Measurements from ENCODE around the gene HIF1AN.

The HIF1AN gene

DNA sequence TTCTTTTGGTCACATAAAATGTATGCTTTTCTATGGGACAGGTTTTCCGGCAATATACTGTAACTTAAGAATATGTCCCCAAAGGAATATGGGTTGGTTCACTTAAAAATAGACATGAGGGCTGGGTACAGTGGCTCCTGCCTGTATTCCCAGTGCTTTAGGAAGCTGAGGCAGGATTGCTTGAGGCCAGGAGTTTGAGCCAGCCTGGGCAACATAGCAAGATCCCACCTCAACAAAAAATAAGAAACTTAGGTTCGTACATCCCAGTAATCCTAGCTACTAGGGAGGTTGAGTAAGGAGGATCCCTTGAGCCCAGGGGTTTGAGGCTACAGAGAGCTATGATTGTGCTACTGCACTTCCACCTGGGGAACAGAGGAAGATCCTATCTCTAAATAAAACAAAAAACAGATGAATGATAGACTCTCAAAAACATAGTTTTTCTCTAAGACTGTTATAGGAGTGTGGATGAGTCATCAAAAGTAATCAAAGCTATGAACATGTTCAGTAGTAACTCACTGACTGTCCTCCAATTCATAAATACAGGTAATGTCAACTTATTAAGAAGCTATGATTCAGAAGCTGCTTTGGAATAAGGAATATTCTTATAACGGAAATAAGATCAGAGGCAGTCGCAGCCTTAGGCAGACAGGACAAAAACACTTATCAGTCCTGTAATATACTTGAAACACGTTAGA is 13.5 kb upstream of the HIF1AN start:
- DNase-seq = no peak

DNA sequence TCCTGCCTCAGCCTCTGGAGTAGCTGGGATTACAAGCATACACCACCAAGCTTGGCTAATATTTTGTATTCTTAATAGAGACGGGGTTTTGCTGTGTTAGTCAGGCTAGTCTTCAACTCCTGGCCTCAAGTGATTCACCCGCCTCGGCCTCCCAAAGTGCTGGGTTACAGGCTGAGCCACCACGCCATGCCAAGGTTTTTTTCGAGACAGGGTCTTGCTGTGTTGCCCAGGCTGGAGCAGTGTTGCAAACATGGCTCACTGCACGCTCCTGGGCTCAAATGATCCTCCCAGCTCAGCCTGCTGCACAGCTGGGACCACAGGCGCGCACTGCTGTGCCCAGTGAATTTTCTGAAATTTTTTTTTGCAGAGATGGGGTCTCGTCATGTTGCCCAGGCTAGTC is 12.8 kb upstream of the HIF1AN start:
- DNase-seq = no peak

DNA sequence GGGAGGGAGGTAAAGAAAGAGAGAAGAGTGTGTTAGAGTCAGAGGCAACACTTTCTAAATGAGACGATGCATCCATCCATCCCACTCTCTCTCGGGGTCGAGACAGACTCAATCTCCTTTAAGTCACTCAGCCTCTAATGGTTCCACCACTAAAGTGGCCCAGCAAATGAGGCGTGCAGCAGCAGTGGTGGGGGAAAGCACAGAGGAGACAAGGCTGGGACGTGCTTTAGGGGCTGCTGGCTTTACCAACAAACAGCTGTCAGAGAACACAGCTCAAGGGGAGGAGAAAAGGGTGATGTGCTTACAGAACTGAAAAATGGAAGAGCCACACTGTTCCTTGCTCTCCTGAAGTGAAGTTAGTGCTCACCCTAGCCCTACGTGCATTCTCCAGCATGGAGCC is 11.5 kb upstream of the HIF1AN start:
- DNase-seq = no peak

DNA sequence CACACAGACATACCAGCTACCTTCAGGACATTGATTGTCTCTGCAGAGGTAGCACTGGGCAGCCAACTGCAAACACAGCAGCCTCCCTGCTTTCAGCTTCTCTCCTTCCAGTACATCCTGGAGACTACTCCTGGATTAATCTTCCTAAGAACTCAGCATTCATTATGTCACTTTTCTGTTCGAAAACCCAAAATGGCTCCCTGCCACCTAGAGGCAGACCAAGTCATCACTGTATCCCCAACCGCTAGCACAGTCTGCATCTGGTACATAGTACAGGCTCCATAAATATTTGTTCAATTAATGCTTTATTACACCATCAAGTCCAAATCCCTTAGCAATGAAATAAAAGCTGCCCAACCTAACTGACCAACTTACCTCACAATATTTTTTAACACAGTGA is 11.1 kb upstream of the HIF1AN start:
- DNase-seq = no peak

DNA sequence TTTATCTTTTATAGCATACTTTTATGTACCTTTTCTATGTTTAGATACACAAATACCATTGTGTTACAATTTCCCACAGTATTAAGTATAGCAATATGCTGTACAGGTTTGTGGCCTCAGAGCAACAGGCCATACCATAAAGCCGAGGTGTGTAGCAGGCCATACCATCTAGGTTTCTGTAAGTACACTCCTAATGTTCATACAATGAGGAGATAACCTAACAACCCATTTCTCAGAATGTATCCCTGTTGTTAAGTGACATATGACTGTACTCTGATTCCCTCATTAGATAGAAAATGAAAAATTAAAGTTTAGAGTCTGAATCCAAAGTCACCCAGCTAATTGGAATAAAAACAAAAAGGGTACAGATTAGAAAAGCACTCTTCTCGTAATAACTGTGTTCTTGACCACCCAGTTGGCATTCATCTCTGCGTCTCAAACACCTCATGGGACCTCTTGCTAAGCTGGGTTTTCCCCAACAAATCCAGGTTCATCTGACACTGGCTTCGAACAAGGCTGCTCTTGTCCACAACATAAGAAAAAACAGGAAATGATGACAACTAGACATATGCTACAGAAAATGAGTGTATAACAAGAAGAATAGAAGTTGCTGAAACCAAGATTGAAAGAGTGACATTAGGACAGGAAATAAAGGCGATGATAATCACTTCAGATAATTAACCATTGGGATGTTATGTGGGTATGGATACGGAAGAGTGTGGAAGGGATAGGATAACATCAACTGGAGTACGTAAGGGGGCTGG is 7.4 kb upstream of the HIF1AN start:
- no peak for DNase-seq

DNA sequence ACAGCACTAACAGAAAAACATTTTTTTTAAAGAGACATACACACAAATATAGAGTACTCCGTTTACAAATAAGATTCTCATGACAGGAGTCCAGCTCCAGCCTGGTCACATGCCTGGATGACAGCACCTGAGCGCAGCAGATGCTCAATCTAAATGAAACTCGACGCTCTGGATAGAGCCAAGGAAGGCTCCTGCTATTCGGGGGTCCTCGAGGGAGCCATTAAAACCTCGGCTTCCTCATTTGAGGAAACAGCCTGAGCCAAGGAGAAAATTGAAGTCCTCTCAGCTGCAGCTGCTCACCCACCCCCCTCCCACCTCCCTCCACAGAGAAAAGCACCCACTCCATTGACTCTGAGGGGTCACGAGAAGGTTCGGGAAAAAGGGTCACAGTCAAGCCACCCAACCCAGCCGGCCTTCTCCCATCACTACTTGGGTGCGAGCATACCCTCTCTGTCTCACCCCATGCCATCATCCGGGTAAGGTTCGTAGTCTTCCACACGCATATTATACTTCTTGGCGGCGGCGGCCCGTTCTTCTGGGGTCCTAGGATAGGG is 6.7 kb upstream of the HIF1AN start:
- no peak for DNase-seq

DNA sequence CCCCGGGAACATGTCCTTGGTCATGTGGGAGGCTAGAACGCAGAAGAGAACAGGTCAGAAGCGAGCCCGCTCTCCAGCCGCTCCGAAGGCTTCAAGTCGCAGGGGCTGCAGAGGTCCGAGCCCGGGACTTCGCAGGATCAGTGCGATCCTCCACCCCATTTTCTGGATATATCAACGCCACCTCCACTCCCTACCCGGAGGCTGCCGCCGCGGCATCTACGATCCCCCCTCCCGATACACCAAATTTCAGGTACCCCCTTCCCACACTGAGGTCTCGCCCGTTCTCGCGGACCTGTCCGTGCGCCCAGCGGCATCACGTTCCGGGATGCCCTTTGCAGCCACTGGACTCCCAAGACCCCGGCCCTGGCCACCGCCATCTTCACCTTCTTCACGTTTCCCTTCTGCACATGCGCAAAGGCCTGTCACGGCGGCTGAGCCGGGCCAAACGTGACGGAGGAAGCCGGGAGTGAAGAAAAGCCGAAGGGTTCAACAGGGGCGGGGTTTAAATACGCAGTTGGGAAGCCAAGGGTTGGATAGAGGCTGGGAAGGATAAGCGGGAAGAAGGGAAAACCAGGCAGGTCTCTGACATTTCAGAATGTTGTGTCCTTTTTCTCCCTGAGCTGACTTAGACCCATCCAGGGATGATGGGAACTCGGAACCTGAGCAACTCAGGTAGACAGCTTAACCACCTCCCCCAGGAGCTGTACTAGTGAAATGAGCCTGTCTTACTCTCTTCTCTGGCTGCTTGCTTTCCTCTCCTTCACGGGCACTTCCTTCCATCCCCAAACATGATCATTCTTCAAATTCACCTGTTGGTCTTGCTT is 6.1 kb upstream of the HIF1AN start, which contains the start of gene NDUFB8:
Gene NDUFB8, minus strand, starts transcription at position 397 of the 824 bp plus-strand sequence. Its CDS starts 20 bp downstream, at position 377.
- DNase-seq = peak; percentile 66

DNA sequence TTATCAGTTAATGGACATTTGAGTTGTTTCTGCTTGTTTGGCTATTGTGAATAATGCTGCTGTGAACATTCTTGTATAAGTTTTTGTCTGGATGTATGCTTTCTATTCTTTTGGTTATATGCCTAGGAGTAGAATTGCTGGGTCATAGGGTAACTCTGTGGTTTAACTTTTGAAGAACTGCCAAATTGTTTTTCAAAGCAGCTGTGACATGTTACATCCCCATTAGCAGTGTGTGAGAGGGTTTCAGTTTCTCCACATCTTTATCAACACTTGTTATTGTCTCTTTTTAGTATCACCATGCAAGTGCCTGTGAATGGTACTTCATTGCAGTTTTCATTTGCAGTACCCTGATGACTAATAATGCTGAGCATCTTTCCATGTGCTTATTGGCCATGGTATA is 4.0 kb upstream of the HIF1AN start:
- DNase-seq = no peak

DNA sequence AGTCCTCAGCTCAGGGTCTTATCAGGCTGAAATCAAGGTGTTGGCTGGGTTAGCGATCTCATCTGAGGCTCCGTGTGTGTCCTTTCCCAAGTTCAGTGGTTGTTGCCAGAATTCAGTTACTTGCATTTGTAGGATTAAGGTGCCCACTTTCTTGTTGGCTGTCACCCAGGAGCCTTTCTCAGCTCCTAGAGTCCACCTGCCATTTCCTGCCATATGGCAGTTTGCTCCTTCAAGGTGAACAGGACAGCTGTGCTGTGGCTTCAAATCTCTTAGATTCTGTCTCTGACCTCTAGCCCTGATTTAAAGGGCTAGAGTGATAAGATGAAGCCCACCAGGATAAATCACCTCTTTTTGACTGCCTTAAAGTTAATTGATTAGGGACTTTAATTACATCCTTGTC is 1.0 kb upstream of the HIF1AN start:
- no peak for DNase-seq

DNA sequence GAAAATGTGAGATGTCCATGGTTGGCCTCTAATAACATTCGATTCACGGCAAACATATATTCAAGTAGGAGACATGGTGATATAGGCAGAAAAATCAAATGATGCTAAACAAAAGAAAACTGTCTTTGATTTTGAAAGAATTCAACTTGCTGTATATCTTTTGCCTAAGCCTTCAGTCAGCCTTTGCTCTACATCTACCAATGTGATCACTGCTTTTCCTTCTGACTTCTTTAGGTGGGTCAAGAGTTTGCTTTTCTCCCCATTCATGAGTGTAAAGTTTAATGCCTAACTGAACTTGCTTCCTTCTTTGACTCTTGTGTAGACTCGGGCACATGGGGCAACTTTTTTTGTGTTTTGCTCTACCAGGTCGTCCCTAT is 417 bp upstream of the HIF1AN start:
- DNase-seq = no peak

DNA sequence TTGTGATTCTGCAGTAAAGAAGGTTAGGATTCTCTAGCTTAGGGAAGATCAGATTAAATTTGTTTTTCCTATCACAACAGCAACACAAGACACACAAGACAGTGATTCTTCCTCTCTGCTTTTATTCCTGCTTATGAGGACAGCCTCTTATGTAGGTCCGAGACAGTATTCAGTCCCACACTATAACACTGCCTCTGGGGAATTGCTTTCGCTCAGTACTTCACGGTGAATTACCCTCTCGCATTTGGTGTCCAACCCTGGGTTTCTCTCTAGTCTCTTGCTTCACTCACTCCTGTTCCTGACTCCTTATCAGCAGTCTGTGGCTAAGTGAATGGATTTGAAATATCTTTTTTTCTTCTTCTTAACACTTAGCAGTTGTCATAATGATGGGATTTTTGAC is 1.7 kb downstream of the HIF1AN start:
- DNase-seq = no peak

DNA sequence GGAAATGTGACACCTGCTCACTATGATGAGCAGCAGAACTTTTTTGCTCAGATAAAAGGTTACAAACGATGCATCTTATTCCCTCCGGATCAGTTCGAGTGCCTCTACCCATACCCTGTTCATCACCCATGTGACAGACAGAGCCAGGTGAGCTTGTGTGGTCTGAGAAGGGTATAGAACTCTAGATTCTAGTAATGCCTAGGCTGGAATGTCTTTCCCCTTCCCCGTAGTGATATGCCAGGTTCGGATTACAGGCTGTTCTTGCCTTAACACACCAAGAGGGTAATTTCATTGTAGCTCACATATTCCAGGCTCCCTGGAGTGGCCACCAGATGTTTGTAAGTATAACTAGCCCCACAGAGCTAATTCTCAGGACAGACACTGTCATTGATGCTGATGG is 9.2 kb downstream of the HIF1AN start:
- no peak for DNase-seq

DNA sequence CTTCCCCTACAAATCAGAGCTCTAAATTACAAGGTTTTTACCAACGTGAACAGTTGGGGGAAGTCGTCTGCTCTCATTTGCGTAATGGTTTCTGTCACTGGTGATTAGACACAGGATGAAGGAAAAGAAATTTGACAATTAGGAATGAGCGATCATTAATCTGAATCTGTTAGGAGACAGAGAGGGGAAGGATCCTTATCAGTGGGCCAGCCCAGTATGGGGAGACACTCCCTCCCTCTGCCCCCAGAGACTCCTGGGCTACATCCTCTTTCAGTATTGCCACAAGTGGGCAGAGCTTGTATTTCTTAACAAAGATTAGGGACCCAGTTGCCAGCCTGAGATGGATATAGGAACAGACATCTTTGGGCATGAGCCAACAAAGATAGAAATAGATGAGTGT is 15.5 kb downstream of the HIF1AN start:
- DNase-seq = no peak

DNA sequence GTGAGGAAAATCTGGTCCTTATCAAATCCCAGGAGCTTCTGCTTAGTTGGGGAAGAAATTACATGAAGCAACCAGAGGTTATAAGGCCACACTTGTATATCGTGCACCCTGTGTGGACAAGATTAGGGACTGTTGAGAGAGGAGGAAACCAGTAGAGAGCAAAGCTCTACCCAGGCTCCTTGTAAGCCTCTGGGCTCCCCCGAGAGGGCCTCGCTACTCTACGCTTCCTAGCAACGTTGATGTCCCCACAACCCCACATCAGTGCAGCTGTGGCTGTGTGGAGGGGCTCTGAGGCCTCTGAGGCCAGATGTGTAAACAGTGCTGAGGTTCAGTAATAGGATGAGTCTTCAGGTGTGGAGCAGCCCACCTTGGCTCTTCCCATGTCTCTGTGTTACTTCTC is 16.0 kb downstream of the HIF1AN start:
- DNase-seq = no peak

DNA sequence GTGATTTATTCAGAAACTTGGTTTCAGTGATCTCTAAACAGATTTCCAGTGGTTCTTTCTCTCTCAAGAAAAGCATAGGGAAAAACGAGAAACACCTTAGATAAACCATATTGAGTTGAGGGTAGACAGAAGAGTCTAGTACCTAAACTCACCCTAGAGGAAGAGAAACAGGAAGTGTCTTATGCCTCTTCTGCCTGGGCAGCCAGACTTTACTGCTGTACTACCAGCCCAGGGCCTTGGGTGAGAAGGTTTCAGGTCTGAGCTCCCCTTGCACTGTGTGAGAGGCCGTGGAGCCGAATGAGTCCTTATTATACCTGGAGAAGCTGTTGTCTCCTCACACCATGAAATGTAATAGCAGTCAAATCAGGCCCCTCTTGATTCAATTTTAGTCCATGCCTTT is 18.2 kb downstream of the HIF1AN start:
- DNase-seq = no peak

DNA sequence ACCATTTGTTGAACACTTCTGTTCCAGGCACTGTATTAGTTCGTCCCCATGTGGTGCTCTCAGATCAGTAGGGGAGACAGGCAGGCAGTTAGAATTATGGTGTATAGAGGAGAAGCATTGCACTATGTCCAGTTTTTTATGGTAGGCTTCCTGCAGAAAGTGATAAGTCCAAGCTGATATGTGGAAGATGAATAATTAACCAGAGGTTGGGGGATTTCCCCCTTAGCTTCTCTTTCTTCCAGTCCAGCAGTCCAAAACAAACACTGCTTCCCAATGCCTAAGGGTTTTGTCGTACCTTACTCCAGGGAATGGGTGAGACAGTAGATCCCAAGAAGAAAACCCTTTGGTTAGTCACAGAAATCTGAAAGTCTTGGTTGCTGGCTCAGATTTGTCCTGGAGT is 19.2 kb downstream of the HIF1AN start:
- no peak for DNase-seq

DNA sequence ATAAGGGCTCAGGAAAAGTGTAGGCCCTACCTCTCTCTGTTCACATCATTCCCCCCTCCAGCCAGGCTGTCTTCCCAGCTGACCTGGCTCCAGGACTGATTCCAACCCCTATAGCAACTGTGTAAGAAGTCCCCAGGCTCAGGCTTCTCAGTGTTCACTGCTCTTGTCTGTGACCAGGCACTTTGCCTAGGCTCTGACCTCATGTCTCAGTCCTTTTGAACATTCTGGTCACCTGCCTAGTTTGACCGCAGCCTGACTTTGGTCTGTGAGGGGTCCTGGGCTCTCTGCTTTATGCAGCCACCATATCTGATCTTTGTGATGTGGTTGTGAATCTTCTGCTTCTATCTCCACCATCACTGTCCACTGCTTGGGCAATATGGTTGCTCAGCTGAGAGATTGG is 24.5 kb downstream of the HIF1AN start:
- no peak for DNase-seq

DNA sequence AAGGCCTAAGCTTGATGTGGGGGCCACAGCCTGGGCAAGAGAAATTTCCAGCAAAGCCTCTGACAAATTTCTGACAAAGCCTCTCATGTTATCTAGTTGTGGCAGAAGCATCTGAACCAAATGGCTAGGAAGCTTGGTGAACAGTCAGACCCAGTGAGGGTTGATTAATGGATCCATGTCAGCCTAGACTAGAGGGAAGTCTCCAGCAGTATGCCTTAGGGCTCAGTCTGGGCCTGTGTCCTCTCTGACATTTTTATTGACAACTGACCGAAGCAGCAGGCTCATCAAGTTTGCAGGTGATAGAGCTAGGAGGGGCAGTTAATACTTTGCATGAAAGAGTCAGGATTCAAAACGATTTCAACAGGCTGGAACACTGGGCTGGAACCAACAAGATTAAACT is 25.3 kb downstream of the HIF1AN start:
- DNase-seq = no peak

DNA sequence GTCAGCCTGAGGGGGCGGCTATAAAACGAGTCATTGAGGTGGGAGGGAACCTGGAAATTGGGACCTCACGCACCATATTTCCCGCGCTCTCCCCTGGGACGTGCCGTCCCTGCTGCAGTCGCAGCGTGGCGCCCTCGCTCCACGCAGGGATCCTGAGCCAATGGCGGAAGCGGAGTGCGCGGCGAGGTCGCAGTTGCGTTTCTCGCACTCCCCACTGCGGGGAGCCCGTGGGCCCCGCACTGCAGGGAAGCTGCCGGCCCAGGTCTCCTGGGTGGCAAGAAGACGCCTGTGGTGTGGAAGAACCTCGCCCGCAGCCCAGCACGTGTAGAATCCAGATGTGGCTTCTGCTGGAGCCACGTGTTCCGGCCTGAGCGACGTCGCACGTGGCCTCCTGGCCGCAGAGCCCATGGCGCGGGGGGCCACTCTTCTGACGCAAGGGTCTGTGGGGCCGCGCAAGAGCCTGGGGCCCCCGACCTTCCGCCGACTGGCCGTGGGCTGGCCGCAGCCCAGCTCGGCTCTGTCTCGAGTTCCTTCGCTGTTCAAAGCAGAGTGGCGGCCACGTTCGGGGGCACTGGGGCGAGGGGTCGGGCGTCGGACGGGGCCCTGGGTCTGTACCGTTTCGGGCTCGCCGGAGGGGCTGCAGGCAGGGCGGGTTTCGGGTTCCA is 26.4 kb downstream of the HIF1AN start:
- DNase-seq = no peak

DNA sequence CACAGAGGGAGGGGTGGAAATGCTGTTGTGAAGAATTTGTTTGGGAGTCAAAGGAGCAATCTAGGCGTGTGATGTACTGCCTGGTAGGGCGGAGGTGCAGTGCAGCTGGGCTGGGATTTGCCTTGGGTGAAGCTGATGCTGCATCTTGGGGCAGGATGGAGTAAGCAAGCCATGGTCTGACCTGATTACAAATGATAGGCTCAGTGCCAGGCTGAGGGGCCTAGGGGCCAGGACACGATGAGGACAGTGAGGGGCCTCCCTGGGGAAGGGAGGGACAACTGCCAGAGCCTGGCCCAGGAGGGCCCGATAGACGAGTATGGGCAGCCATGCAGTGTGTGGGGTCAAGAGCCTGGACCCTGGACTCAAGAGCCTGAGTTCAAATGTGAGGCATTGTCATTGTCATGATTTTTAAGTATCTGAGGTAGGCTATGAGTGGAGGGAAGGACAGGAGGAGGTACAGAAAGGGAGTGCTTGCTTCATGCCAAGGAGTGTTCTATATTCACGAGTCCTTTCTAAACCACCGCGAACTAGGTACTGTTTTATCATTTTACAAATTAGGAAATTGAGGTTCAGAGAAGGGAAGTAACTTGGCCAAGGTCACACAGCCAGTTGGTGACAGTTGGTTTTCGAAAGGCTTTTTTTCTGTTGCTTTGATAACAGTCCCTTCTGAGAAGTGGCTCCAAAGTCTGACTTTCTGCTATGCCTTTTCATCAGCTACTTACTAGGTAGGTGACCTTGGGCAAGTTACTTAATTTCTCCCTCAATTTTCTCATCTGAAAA is 29.7 kb downstream of the HIF1AN start:
- no peak for DNase-seq

DNA sequence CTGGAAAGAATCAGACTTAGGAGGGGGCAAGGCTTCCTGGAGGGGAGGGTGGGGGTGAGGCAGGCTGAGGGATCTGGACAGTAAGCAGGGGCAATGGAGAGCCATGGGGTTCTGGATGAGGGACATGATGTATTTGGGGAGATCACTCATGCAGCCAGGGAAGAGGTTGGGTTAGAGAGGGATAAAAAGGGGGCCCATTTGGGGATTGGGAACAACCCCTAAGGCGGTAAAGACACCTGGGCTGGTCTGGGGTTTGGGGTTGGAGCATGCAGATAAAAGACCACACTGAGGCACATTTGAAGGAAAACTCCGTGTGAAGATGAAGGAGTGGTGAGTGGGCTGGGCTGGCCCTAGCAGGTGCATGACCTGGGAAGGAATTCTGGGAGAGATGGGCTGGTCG is 30.8 kb downstream of the HIF1AN start:
- DNase-seq = no peak

DNA sequence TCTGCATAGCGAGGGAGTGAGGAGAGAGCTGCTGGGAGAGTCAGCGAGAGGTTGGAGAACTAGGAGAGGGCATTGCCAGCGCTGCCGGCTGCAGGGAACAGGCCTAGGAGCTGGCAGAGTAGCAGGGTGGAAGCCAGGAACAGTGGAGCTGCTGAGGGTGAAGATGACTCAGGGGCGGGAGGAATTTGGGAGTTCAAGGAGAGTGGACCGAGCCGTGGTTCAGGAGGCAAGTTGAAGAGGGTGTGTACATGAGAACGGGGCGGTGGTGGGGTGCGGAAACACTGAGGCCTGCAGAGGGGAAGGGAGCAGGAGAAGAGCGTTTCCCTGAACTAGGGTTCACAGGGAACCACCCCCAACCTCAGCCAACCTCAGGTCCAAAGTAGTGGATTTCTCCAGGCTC is 31.5 kb downstream of the HIF1AN start:
- no peak for DNase-seq
